NCI-H1417 (cell line): ENCODE results near the gene RPUSD1.

Experiments
- DNase-seq, 3 experiments: peaks; one replicate each; lab custom pipeline; 2025; lab: John Stamatoyannopoulos, UW

Gene RPUSD1

DNA sequence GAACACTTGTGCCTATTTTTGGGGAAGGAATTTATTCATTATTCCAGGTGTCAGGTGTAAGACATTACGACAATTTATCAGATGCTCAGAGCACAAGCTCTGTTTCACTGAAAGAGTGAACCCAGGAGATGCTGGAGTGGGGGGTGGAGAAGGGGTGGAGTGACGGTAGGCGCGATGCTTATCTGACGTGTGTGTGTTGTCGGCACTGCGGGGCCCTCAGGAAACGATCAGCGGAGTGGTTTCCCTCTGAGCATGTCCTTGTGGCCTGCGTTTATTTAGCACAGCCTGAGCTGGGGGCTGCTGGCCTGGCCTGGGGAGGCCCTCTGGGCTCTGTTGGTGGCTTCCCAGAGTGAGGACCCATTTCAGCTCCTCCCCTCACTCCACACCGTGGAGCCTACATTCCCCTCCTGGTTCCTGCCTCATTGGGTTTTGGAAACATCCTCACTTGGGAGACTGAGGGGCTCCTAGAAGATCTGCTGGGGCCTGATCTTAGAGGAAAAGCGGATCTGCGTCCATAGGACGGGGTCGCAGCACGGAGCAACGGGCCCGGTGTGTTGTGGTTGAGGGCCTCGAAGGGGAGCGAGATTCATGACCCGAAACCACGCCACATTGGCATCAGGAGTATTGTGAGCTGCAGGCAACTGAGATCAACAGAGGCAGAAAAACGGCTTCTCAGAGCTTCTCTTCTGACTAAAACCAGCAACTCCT lies 31.3 kb upstream of the RPUSD1 start:
- DNase-seq, result no peak

DNA sequence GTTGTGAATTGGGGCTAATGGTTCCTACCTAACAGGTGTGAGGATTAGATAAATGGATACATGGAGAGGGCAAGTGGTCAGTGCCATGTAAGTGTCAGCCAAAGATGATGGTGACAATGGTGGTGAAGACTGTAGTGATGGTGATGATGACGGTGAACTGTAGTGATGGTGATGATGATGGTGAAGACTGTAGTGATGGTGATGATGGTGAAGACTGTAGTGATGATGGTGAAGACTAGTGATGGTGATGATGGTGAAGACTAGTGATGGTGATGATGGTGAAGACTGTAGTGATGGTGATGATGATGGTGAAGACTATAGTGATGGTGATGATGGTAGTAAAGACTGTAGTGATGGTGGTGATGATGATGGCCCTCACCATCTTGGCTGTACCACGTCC lies 30.4 kb upstream of the RPUSD1 start:
- DNase-seq, result no peak

DNA sequence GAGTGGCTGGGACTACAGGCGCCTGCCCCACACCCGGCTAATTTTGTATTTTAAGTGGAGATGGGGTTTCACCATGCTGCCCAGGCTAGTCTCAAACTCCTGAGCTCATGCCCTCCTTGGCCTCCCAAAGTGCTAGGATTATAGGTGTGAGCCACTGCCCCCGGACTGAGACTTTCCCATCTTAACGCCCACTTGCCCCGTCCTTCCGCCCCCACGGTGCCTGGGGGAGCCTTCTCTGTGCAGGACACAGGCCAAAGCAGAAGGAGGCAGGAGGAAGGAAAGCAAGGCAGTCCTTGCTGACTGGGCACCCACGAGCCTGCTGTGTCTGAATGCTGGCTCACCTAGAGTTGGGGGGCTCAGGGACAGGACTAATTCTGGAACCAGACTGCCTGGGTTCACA lies 30.0 kb upstream of the RPUSD1 start:
- DNase-seq, result no peak

DNA sequence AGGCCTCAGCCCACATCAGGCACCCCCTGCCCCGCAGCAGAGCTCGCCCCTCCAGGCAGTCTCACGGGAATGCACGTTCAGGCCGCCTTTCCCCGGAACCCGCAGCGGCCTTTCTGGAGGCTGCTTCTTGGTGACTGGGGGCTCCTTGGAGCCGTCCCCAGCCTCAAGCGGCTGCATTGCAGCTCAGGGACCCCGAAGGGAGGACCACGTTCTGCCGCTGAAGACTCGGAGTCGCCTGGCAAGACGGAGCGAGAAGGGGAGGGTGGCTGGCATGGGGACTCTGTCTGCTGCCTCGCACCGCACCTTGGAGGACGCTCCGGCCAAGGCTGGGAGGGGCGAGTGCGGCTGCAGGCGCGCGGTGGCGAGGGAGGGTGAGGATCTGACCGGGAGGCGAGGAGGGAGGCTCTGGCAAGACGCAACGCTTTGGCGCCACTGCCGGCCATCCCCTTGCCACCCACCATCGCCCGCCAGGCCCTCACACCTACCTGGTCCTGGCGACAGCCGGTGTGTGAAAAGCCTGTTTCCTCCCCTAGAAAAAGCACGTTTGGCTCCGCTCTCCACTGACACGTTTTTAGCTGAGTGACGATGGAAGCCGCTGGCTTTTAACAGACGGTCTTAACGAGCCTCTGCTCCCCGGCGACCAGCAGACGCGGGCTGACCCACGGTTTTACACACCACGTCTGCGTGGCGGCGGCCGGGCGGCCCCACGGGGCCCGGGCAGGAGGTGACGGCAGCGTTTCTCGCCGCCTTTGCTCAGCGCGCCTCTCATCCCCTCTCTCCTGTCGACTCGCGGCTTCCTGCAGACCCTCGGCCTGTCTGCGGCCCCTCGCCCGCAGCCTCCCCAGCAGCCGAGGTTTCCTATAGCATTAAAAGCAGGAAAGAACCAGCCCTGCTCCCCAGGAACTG lies 29.1 kb upstream of the RPUSD1 start:
- DNase-seq, result peak in 1 of 3 experiments; percentile 9

DNA sequence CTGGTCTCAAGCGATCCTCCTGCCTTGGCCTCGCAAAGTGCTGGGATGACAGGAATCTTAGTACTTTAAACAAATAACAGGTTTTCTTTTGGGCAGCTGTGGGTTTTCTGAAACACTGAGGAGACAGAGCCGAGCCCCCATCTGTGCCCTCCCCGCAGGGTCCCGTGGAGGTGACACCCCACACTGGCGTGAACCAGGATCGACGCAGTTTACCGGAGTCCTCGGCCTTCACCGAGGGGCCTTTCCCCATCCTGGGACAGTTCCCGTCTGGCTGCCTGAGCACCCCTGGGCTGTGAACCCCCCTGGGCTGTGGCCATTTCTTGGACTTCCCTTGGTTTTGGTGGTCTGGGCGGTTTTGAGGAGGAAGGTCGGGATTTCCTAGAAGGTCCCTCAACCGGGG lies 27.7 kb upstream of the RPUSD1 start:
- no peak for DNase-seq

DNA sequence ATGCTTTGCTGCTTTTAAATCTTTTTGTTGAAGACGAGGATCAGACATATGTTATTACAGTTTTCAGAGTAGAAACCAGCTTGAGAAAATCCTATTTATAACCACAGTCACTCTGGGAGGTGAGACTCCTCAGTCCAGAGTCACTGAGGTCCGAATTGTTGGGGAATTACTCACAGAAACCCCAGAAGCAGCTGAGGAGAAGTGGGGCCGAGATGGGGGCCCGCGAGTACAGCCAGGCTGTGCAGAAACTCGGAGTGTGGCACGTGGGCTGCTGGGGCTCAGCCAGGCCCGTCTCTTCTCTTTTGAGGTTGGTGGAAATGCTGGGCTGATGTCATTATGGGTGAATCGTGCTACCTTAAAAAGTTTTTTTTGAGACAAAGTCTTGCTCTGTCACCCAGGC lies 26.8 kb upstream of the RPUSD1 start:
- no peak for DNase-seq

DNA sequence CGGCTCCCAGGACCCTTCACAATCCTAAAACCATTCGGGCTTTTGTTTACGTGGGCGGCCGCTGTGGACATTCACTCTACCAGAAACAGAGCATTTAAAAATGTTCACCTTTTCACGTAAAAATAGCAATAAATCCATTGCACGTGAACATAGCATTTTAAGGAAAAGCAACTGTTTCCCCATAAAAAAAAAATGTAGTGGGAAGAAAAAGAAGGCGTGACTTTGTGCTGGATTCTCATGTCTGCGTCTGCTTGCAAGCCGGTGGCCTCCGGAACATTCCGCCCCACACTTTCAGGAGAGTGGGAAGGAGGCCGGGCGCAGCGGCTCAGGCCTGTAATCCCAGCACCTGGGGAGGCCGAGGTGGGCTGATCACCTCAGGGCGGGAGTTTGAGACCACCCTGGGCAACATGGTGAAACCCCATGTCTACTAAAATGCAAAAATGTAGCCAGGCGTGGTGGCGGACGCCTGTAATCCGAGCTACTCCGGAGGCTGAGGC lies 25.8 kb upstream of the RPUSD1 start:
- no peak for DNase-seq

DNA sequence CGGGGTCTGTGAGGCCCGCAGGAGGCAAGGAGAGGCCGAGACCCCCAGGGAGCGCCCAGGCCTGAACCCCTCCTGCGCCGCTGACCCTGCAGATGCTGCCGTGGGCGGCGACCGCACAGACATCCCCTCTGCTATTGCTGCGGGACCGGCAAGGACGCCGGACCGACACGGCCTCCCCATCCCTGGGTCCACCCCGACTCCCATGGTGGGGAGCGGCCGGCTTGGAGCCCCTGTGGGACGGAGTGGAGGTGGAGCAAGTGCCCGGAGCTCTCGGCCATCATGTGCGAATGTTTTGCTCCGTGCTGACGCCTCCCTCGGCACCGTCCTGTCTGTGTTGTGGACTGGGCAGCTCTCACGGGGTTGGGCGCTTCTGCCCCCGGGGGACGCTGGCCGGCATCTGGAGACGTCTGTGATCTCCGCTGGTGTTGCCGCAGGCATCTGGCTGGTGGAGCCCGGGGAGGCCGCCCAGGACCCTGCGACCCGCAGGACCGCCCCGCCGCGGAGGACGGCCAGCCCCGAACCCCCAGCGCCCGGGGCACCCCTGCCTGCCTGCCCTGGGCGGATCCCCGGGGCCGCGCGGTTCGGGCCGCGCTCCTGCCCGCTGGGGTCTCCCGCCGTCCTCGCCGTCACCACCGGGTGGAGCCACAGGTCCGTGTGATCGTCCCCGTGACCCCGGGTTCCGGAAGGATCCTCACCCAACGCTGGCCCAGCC lies 25.2 kb upstream of the RPUSD1 start:
- DNase-seq, result peak; percentile 28 to 65 (median 63)

DNA sequence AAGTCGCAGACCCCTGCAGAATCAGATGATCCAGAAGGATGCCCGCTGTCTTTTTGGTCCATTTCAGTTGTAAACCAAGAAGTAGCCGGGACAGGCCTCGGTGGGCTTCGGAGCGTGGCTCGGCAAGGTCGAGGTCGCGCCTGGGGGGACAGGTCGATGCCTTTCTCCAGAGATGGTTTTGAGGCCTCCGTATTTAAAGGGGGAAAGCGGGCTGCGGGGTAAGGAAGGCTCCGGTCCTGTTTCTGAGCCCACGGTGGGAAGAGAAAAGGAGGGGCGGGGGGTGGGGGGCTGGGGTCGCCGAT lies 19.9 kb upstream of the RPUSD1 start:
- no peak for DNase-seq

DNA sequence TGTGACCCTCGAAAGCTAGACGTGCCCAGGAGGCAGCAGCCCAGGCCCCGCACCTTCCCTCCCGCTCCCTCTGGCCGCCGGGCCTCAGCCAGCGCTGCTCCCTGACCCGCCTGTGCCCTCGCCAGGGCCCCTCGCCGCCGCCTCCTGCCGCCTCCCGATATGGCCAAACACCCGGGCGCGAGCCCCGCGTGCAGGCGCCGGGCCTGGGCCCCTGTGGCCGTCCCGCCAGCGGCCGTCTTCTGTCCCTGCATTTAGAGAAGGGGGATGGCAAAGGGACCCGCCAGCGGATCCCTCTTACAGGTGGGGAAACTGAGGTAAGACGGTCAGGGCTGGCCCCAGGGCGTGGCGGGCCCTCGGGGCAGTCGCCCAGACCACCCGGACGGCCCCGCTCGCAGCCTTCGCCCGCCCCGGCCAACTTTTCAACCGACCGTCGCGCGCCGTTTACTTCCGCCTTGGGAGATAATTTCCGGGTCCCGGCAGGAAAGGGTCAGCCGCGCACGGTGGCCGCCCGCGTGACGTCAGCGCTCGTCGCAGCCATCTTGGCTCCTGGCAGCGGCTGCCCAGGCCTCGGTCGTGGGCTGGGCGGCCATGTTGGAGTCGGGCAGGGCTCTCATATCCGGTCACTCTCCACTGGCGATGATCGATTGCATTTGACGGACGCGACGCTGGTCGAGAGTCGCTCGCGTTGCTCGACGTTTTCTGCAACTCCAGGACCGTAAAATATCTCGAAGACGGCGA lies 19.3 kb upstream of the RPUSD1 start:
- DNase-seq, result peak; percentile 89 to 96 (median 96)

DNA sequence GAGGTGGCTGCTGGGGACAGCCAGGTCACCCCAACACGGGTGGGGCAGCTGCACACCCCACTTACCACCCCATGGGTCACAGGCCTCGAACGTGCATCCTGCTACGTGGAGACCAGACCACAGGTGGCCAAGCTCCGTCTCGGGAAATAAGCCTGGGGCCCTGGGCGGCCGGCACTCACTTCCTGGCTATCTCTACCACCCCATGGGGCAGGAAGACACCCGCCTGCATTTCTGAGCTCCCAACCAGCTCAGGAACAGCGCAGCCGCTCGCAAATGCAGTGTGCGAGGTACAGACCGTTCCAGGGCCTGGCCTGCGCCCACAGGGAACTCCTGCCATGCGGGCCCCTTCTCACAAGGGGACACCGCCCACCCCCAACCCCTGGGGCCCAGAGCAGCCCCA lies 17.3 kb upstream of the RPUSD1 start:
- DNase-seq, result no peak

DNA sequence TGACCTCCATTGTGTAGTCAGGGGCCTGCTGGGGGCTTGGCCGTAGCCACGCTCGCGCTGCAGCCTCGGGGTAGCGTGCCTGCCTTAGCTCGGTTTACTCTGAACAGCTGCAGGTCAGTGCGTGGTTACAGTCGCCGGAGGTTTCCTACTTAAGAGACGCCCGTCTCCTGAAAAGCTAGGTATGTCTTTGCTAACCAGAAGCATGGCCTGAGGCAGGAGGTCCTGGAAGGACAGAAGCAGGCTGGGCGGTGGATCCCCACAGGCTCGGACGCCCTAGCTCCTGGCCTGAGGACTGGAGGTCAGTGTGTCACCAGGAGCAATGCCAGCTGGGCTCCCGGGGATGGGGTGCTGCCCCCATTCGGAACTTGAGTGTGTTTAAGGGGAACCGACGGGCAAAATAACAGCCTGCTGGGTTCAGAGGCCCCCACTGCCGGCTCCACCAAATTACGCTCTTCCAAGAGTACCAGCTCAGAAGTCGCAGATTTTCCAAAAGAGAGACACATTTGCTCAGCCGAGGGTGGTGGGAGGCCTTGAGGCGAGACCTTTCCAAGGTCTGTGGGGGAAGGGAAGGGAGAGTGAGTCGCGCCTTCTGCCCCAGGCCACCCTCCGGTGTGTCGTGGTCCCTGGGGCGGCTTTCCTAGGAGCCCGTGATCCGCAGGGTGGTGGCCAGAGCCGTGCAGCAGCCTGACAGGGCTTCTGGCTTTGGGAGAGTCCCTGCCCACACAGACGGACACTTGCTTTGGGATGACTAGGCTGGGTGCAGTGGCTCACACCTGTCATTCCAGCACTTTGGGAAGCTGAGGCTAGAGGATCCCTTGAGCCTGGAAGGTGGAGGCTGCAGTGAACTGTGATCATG lies 16.2 kb upstream of the RPUSD1 start:
- DNase-seq, result no peak

DNA sequence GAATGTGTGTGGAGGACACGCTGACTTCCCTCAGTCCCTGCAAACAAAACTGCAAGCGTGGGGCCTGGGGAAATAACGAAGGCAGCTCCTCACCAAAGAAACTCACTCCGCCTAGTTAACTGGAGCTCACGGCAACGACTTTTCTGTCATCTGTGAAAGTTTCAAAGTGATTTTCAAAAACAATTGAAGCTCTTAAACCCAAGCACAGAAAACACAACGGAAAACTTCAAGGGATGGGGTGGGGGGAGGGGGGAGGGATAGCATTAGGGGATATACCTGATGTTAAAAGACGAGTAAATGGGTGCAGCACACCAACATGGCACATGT lies 15.5 kb upstream of the RPUSD1 start:
- DNase-seq, result no peak

DNA sequence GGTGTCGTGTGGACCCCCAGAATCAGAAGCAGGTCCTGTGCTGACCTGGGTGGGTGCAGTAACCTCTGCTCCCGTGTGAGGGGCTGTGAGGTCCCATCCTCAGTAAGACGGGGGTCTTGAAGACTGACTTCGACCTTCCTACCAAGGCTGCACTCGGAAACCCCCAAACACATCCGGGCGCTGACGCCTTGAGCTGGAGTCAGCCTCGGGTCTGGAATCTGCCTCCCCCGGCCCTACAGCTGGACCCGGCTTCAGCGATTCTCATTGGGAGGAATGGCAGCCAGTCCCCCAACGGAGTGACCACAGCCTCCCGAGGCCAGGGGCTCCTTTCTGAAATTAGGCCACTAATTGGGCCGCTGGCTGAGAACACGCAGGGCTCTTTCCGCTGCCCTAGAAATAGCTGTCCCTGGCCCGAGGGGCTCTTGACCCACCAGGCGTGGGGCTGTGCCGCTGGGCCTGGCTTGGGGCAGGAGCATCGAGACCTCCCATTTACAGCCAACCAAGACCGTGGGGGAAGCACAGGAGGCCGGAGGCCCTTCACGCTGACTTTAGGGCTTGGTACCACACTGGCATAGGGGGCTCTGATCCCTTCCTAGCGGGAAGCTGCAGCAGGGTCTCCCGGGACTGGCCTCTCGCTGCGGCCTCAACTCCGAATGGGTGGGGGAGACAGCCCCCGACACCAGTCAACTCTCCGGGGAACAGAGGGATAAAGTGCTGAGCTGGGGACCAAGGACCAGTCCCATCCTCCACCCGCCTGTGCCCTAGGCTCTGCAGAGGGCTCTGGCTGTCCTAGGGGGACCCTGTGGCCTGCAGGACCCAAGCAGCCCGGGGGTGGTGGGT lies 15.0 kb upstream of the RPUSD1 start:
- DNase-seq, result no peak

DNA sequence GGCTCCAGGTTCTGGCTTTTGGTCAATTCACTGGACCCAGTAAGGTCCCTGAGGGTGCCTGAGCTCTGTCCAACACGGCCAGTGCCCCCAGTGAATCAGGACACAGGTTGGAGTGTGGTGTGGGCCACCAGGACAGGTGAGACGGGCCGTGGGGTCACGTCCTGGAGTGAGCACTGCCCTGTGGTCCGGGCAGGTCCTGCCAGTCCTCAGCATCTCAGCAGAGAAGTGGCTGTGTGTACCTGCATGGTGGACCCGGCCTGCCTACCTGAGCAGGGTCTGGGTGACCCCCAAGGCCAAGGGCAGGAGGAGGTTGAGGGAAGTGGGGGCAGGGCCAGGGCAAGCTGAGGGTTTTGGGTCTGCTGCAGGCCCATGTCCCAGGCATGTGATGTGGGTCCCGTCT lies 14.3 kb upstream of the RPUSD1 start:
- no peak for DNase-seq

DNA sequence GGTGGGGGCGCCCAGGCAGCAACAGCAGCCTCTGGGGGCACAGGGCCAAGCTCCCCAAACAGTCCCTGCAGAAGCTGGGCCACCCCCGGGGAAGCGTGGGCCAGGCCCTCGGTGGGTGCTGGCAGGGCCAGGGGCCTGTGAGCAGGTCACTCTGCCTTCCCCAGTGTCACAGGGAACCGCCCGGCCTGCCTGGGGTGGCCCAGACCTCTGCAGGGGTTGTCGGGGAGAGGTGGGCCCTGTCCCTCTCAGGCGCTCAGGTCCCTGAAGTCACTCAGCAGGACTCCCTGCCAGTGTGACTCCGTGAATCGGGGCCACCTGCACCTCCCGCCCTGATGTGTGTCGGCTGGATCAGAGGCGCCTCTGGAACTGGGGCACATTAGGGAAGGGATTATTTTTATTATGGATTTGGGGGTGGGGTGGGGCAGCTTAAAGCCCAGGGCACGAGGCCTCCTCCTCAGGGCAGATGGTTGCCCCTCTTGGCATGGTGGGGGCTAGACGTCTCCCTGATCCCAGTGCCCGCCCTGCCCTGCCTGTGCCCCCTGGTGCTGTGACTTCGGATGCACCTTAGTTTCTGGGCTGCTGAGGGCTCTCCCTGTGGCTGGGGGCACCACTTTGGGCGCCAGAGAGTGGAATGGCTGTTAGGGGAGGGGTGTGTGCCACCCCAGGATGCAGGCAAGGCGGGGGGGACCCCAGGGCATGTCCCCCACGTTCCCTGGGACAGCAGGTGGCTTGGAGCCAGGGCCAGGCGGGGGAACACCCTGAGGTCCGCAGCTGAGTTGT lies 13.6 kb upstream of the RPUSD1 start:
- peak in 1 of 3 experiments; percentile 30 for DNase-seq

DNA sequence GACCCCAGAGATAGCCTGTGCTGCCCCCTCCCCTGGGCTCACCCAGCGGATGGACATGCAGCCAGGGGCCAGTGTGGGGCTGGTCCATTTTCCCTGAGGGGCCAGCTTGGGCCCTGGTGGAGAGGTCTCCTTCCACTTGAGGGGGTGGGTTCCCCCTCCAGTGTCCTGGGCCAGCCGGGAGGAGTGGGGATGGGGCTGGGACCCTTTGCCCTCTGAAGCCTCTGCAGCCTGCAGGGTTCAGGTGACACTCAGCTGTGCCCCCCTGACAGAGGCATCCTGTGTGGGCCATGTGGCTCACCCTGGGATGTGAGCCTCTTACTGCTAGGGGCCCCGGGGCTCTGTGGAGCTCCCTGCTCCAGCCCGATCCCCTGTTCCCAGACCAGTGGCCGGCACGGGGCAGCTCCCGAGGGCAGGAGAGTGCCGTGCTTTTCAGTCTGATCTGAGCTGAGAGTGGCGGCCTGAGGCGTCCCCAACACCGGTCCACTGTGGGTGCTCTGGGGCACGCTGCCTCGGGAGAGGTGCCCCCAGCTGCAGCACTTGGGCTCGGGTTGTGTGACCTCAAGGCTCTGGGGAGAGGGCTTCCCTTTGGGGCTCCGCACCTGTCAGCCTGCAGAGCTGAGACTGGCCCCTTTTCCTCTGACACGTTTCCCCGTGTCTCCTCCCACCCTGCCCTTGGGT lies 12.8 kb upstream of the RPUSD1 start:
- DNase-seq, result peak in 1 of 3 experiments; percentile 34

DNA sequence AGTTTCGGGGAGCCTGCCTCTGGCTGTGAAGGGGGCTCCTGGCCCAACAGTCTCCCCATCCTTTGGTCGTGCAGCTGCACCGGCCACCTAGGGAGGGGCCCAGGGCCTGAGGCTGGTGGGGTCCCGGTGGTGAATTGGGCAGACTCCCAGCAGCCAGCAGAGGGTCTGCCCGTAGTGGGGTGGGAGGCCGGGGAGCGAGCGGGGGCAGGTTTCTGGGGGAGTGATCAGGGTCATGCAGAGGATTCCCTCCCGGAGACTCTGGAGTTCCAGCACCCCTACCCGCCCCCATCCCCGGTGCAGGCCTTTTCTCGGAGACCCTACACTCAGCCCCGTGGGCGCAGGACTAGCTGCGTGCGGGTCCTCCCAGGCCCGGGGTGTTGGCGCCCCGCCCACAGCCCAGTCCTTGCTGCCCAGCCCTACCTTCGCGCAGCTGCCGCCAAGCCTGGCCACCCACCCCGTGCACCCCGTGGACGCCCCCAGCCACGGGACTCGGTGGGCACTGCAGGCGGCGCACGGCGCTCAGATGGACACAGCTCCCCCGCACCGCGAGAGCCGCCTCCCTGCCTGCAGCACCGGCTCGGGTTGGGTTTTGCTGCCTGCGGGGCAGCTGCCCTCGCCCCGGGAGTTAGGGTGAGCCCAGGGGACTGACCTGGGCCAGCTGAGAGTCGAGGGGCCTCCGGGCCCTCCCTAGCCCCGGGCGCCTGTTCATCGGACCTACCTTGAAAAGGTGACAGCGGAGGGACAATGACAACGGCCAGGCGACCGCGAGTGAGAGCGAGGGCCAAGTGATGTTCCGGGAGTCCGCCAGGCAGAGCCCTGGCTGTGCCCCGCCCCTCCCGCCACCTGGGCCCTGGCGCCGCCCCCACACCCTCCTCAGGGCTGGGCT lies 12.0 kb upstream of the RPUSD1 start, which contains the start of gene GNG13:
TSS of gene GNG13 (minus strand) at position 787 of the 886 bp plus-strand sequence. CDS start 1,657 bp downstream, outside the sequence.
- DNase-seq, result peak in 2 of 3 experiments; percentile 39 to 48
